H1 (cell line): ENCODE results near the gene DCLRE1B. TPM values are rescaled to one million over a fixed set of nuclear protein-coding genes. Genes with fewer than 3 reads are reported as not detected.

Experiments
- polyA plus RNA-seq, 7 experiments: library from polyadenylated mRNA; depleted of rRNA in 3 of 7; stranded (reverse) in 5 of 7; unstranded in 2 of 7; fragments of >200 nt in 5 of 7; fragments of 200-250 nt in 2 of 7; gene quantifications; 1 replicate in 5 of 7; 2 replicates in 1 of 7; 4 replicates in 1 of 7; pipeline versions ENCODE4 v1.2.1 to v1.2.3, GENCODE V29; 2011 to 2013; ENCODE audit warnings: missing spikeins in 2 of 7, mixed read lengths in 2 of 7
- total RNA-seq: library from RNA; stranded (reverse); fragmentation: NEBNext Ultra II Directional; extraction: Animal tissue kit (Norgen Biotek cat#: 25700); gene quantifications from 2 replicates; pipeline ENCODE4 v1.2.1, GENCODE V29; 2021

DCLRE1B gene
- total and polyA plus RNA-seq, 2 of the 8 experiments (the other 6 are each of a cell fraction or from before 2014, with no cell fraction given), result 5.5 to 11.0 TPM

Other genes starting within 250 kb of the DCLRE1B start
- 26.9 and 27.7 TPM in 2 replicates for gene PHTF1, start 145.8 kb upstream of the DCLRE1B start, total RNA-seq
- 6.5 and 9.1 TPM in 2 replicates for gene PHTF1, start 145.8 kb upstream of the DCLRE1B start, polyA plus RNA-seq (2011; rRNA removed)
- 16.4 and 17.6 TPM in 2 replicates for gene RSBN1, start 92.8 kb upstream of the DCLRE1B start, total RNA-seq
- 3.9 and 4.2 TPM in 2 replicates for gene RSBN1, start 92.8 kb upstream of the DCLRE1B start, polyA plus RNA-seq (2011; rRNA removed)
- not detected in 2 replicates for gene PTPN22, start 33.6 kb upstream of the DCLRE1B start, total RNA-seq
- gene PTPN22, start 33.6 kb upstream of the DCLRE1B start, polyA plus RNA-seq (2011; rRNA removed), result not detected in 2 replicates
- gene BCL2L15, start 17.7 kb upstream of the DCLRE1B start, total RNA-seq, result 0.11 and 0.32 TPM in 2 replicates
- gene BCL2L15, start 17.7 kb upstream of the DCLRE1B start, polyA plus RNA-seq (2011; rRNA removed), result 0.22 and 0.36 TPM in 2 replicates
- 8.9 and 11.7 TPM in 2 replicates for gene AP4B1, start 527 bp upstream of the DCLRE1B start, total RNA-seq
- gene AP4B1, start 527 bp upstream of the DCLRE1B start, polyA plus RNA-seq (2011; rRNA removed), result 7.5 and 9.0 TPM in 2 replicates
- 63.0 and 64.3 TPM in 2 replicates for gene HIPK1, start 24.0 kb downstream of the DCLRE1B start, total RNA-seq
- gene HIPK1, start 24.0 kb downstream of the DCLRE1B start, polyA plus RNA-seq (2011; rRNA removed), result 40.4 and 46.2 TPM in 2 replicates
- gene OLFML3, start 74.1 kb downstream of the DCLRE1B start, total RNA-seq, result 55.3 and 56.0 TPM in 2 replicates
- gene OLFML3, start 74.1 kb downstream of the DCLRE1B start, polyA plus RNA-seq (2011; rRNA removed), result 72.1 and 72.3 TPM in 2 replicates
- gene SYT6, start 248.5 kb downstream of the DCLRE1B start, total RNA-seq, result 33.7 and 35.7 TPM in 2 replicates
- 83.5 and 92.8 TPM in 2 replicates for gene SYT6, start 248.5 kb downstream of the DCLRE1B start, polyA plus RNA-seq (2011; rRNA removed)